ENCODE data around the gene MINDY1.

MINDY1 gene

GRCh38 chr1:150964164-150964489, 42.6 kb downstream of the MINDY1 start:
- no peak for DNase-seq

DNA sequence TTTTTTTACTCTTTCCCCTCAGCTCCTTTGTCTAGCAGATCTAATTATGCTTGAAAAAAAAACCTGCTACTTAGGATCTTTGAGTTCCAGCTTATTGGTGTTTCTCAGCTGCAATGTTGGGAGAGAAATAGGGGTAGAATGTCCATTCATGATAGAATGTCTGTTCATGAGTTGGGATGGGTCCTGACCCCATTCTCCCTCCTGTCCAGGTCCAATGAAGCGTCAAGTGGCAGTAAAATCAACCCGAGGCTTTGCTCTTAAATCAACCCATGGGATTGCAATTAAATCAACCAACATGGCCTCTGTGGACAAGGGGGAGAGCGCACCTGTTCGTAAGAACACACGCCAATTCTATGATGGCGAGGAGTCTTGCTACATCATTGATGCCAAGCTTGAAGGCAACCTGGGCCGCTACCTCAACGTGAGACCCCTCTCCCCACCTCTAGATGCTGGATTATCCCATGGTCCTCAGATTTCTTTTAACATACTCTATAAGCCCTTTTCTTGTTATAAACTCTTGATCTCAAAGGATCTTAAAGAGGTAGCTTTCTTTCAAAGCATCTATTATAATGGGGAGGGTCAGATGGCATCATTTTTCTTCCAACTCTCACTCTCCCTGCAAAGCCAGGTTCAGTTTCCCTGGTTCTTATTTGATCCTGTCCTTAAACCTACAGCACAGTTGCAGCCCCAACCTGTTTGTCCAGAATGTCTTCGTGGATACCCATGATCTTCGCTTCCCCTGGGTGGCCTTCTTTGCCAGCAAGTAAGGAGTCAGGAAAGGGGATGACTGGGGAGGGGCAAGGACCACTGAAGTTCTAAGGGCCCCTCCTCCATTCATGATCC, 43.2 kb downstream of the MINDY1 start:
- no peak for DNase-seq

DNA sequence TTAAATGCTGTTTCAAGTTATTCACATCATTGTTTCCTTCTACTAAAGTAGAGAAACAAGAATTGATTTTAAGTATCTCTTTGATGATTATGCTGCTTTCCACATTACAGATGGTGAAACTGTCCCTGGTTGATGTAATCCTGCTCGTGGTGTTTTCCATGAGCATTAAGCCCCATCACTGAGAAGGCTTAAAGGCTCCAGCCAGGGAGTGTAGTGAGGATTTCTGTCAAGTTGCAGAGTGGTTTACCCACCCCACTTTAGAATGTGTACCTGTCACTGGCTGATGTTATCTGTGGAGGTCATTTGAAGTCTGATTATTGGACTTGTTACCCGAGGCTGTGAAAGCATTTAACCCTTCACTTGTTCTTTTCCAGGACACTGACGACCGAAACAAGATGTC, 44.9 kb downstream of the MINDY1 start:
- no peak for DNase-seq

DNA sequence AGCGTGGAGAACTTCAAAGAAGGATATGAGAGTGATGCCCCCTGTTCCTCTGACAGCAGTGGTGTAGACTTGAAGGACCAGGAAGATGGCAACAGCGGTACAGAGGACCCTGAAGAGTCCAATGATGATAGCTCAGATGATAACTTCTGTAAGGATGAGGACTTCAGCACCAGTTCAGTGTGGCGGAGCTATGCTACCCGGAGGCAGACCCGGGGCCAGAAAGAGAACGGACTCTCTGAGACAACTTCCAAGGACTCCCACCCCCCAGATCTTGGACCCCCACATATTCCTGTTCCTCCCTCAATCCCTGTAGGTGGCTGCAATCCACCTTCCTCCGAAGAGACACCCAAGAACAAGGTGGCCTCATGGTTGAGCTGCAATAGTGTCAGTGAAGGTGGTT, 46.1 kb downstream of the MINDY1 start:
- DNase-seq: no peak

- DNase-seq: no peak
Measured at GRCh38 chr1:150957666-150958065, 49.0 kb downstream of the MINDY1 start.

GRCh38 chr1:150955280-150955679, 51.4 kb downstream of the MINDY1 start:
- no peak for DNase-seq

DNA sequence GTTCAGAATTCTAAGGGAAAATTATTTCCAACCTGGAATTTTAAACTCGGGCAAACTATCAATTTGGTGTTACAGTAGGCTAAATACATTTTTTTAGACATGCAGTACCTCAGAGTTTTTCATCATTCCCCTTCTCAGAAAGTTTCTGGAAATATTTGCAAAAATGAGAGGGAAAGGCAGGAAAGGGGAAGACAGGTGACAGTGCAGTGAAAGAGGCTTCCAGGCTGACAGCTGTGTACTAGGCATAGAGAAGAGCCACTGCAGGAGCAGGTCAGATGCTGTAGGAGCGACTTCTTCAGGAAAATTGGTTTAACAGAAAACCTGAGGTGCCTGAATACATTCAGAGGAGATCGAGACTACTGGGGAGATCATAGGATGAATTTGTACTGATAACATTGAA, 52.0 kb downstream of the MINDY1 start:
- no peak for DNase-seq

Measured in T-helper 2 cell (primary cell).